ENCODE measurements around the gene RPRM. TPM values are rescaled to one million over a fixed set of nuclear protein-coding genes. Genes with fewer than 3 reads are reported as not detected.

The RPRM gene
- total and polyA plus RNA-seq, 2 donors, result 0.38 to 0.59 TPM

DNA sequence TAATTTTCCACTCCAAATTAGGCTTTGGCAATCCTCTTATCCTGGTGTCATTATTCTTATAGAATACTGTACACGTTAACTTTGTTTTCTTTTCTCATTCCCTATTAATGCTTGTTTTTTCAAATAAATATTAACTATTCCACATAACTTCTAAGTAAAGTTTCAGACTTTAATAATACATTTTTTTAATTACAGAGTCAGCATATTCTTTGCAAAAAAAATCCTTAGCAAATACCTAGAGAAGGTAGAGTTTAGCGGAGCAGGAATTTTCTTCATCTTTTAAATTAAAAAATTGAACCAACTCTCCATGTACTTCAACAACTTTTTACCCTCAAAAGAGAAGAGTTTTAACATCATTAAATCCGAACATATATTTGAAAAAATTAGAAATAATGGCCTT, 45.2 kb downstream of the RPRM start:
- H3K27me3 ChIP-seq (ENCODE audit: control insufficient read depth in 2 of 2, insufficient read depth in 1 of 2, low read length in 1 of 2), result no peaks in the 10 kb centered on the region
- 90% methylated on average over 3 of the region's 3 CpGs for WGBS
- DNase-seq (ENCODE audit: low read depth in 6 of 9, low spot score in 9 of 9), result no peak
- H3K27ac ChIP-seq (ENCODE audit: low read depth in 1 of 2, low read length in 1 of 2), result no peak overlapping the region
- no peak overlapping the region for H3K4me3 ChIP-seq (ENCODE audit: low read length in 2 of 2)
- H3K4me1 ChIP-seq (ENCODE audit: control insufficient read depth in 2 of 2, insufficient read depth in 2 of 2, low read length in 2 of 2), result no peaks in the 10 kb centered on the region
- H3K36me3 ChIP-seq (ENCODE audit: control insufficient read depth in 2 of 2, insufficient read depth in 2 of 2, low read length in 1 of 2), result no peaks in the 10 kb centered on the region
- no peaks in the 10 kb centered on the region for H3K9me3 ChIP-seq (ENCODE audit: control insufficient read depth in 2 of 2, insufficient read depth in 1 of 2, low read length in 1 of 2)

DNA sequence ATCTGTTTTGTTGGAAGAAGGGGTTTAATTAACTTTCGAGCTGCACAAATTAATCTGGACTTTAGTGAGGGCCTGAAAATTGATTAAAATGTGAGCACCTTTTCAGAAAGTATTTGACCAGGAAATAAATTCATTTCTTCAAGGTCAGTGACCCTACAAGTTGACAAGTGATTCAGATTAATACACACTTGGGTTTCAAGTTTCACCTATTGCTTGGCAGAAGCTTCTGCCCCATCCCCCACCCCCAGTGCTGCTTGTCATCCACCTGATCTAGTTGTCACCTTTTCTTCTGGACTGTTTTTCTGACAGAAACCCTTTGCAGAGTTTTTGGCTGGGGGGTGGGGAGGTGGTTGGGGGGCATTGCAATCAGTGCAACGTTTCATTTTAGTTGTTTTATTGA, 46.2 kb downstream of the RPRM start:
- WGBS, result 68% methylated on average over 2 of the region's 2 CpGs
- Histone ChIP-seq H3K27me3 (ENCODE audit: control insufficient read depth in 2 of 2, insufficient read depth in 1 of 2, low read length in 1 of 2) (no peaks in the 10 kb centered on the region), H3K9me3 (ENCODE audit: control insufficient read depth in 2 of 2, insufficient read depth in 1 of 2, low read length in 1 of 2) (no peaks in the 10 kb centered on the region), H3K4me3 (ENCODE audit: low read length in 2 of 2) (no peak overlapping the region), H3K36me3 (ENCODE audit: control insufficient read depth in 2 of 2, insufficient read depth in 2 of 2, low read length in 1 of 2) (no peaks in the 10 kb centered on the region), H3K4me1 (ENCODE audit: control insufficient read depth in 2 of 2, insufficient read depth in 2 of 2, low read length in 2 of 2) (no peaks in the 10 kb centered on the region), H3K27ac (ENCODE audit: low read depth in 1 of 2, low read length in 1 of 2) (no peak overlapping the region)
- no peak for DNase-seq (ENCODE audit: low read depth in 6 of 9, low spot score in 9 of 9)

GRCh38 chr2:153431114-153431513, 47.4 kb downstream of the RPRM start:
- Histone ChIP-seq H3K27ac (ENCODE audit: low read depth in 1 of 2, low read length in 1 of 2) (no peak overlapping the region), H3K36me3 (ENCODE audit: control insufficient read depth in 2 of 2, insufficient read depth in 2 of 2, low read length in 1 of 2) (no peaks in the 10 kb centered on the region), H3K9me3 (ENCODE audit: control insufficient read depth in 2 of 2, insufficient read depth in 1 of 2, low read length in 1 of 2) (no peaks in the 10 kb centered on the region), H3K4me3 (ENCODE audit: low read length in 2 of 2) (no peak overlapping the region), H3K4me1 (ENCODE audit: control insufficient read depth in 2 of 2, insufficient read depth in 2 of 2, low read length in 2 of 2) (no peaks in the 10 kb centered on the region), H3K27me3 (ENCODE audit: control insufficient read depth in 2 of 2, insufficient read depth in 1 of 2, low read length in 1 of 2) (no peaks in the 10 kb centered on the region)
- no peak for DNase-seq (ENCODE audit: low read depth in 6 of 9, low spot score in 9 of 9)
- 85% methylated on average over 1 of the region's 1 CpG for WGBS

Data from thymus (tissue), 11 donors.